Measurements from ENCODE around the gene GAA. TPM values are rescaled to one million over a fixed set of nuclear protein-coding genes. Genes with fewer than 3 reads are reported as not detected.

GAA gene
- total and polyA plus RNA-seq, 4 donors = 13.3 to 58.1 (median 36.5) TPM

GRCh38 chr17:80122926-80123505, 21.6 kb downstream of the GAA start:
- H3K9me3 ChIP-seq (ENCODE audit: control insufficient read depth, insufficient read depth, low read length) = no peaks in the 10 kb centered on the region
- peaks cover 19% of the 10 kb centered on the region for H3K36me3 ChIP-seq (ENCODE audit: control insufficient read depth, insufficient read depth, low read length)
- no peak overlapping the region for H3K27ac ChIP-seq (ENCODE audit: low read depth, low read length)
- no peak overlapping the region for H3K4me3 ChIP-seq (ENCODE audit: low read depth, low read length)
- DNase-seq (ENCODE audit: low read depth in 4 of 6, low spot score in 6 of 6) = no peak
- WGBS (ENCODE audit: insufficient coverage) = 94% methylated on average over 4 of the region's 6 CpGs
- no peaks in the 10 kb centered on the region for H3K27me3 ChIP-seq (ENCODE audit: control insufficient read depth, insufficient read depth, low read length)
- peaks cover 16% of the 10 kb centered on the region for H3K4me1 ChIP-seq (ENCODE audit: control insufficient read depth, insufficient read depth, low read length)

GRCh38 chr17:80123791-80124190, 22.4 kb downstream of the GAA start:
- DNase-seq (ENCODE audit: low read depth in 4 of 6, low spot score in 6 of 6) = no peak
- 81% methylated on average over 15 of the region's 15 CpGs for WGBS (ENCODE audit: insufficient coverage)
- peaks cover 11% of the 10 kb centered on the region for H3K36me3 ChIP-seq (ENCODE audit: control insufficient read depth, insufficient read depth, low read length)
- H3K9me3 ChIP-seq (ENCODE audit: control insufficient read depth, insufficient read depth, low read length) = no peaks in the 10 kb centered on the region
- no peak overlapping the region for H3K4me3 ChIP-seq (ENCODE audit: low read depth, low read length)
- no peaks in the 10 kb centered on the region for H3K27me3 ChIP-seq (ENCODE audit: control insufficient read depth, insufficient read depth, low read length)
- peaks cover 15% of the 10 kb centered on the region for H3K4me1 ChIP-seq (ENCODE audit: control insufficient read depth, insufficient read depth, low read length)
- H3K27ac ChIP-seq (ENCODE audit: low read depth, low read length) = no peak overlapping the region

DNA sequence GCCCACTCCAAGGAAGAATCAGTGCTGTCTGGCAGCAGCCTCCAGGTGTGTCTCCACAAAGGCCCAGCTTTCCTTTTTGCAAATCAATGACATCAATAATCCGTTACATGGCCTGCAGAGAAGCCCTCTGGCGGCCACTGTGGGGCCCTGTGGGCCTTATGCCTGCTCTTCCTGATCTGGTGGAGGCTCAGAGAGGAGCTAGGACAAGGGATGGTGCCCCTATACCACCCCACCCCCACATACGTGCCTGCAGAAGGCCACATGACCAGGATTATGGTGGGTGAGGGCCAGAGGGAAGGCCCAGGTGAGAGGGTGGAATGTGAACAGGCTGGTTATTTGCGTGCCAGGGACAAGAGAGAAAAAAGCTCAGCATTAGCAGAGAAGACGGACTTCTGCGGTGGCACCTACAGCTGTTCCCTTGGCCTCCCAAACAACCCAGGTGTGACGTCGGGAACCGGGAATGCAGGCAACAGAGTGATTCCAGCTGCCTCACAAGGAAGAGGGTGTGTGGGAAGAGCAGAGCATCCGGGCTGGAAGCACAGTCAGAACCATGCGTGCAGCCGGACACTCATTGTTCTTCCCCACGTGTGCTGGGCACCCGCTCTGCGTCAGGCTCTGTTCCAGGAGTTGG, 23.1 kb downstream of the GAA start:
- no peaks in the 10 kb centered on the region for H3K27me3 ChIP-seq (ENCODE audit: control insufficient read depth, insufficient read depth, low read length)
- H3K36me3 ChIP-seq (ENCODE audit: control insufficient read depth, insufficient read depth, low read length) = peaks cover 4% of the 10 kb centered on the region
- H3K4me3 ChIP-seq (ENCODE audit: low read depth, low read length) = no peak overlapping the region
- peak in 2 of 6 donors; percentile 37 to 77 for DNase-seq (ENCODE audit: low read depth in 4 of 6, low spot score in 6 of 6)
- H3K9me3 ChIP-seq (ENCODE audit: control insufficient read depth, insufficient read depth, low read length) = no peaks in the 10 kb centered on the region
- WGBS (ENCODE audit: insufficient coverage) = 76% methylated on average over 8 of the region's 15 CpGs
- peaks cover 8% of the 10 kb centered on the region for H3K4me1 ChIP-seq (ENCODE audit: control insufficient read depth, insufficient read depth, low read length)
- no peak overlapping the region for H3K27ac ChIP-seq (ENCODE audit: low read depth, low read length)

DNA sequence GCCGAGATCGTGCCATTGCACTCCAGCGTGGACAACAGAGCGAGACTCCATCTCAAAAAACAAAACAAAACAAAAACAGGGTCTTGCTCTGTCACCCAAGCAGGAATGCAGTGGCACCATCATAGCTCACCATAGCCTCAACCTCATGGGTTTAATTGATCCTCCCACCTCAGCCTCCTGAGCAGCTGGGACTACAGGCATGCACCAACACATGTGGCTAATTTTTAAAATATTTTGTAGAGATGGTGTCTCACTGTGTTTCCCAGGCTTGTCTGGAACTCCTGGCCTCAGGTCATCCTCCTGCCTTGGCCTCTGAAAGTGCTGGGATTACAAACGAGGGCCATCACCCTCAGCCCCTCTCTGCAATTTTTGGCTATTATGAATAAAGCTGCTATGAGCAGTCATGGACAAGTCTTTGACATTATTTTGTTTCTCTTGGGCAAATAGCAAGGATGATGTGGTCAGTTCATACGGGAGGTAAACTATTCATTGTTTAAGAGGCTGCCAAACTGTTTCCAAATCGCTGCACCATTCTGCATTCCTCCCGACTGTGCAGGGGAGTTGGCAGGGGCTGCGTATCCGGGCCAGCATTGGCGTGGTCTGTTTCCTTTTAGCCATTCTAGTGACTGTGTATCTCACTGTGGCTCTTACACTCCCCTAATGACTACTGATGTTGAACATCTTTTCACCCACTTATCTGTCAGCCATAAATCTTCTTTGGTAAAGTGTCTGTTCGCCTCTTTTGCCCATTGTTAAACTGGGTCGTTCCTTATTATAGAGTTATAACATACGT, 24.5 kb downstream of the GAA start:
- Histone ChIP-seq H3K4me3 (ENCODE audit: low read depth, low read length) (no peak overlapping the region), H3K36me3 (ENCODE audit: control insufficient read depth, insufficient read depth, low read length) (no peaks in the 10 kb centered on the region), H3K4me1 (ENCODE audit: control insufficient read depth, insufficient read depth, low read length) (peaks cover 6% of the 10 kb centered on the region), H3K27me3 (ENCODE audit: control insufficient read depth, insufficient read depth, low read length) (no peaks in the 10 kb centered on the region), H3K9me3 (ENCODE audit: control insufficient read depth, insufficient read depth, low read length) (no peaks in the 10 kb centered on the region), H3K27ac (ENCODE audit: low read depth, low read length) (no peak overlapping the region)
- DNase-seq (ENCODE audit: low read depth in 4 of 6, low spot score in 6 of 6) = peak in 1 of 6 donors; percentile 25
- 42% methylated on average over 4 of the region's 14 CpGs for WGBS (ENCODE audit: insufficient coverage)

GRCh38 chr17:80126449-80126715, 25.0 kb downstream of the GAA start:
- H3K27me3 ChIP-seq (ENCODE audit: control insufficient read depth, insufficient read depth, low read length) = no peaks in the 10 kb centered on the region
- H3K36me3 ChIP-seq (ENCODE audit: control insufficient read depth, insufficient read depth, low read length) = no peaks in the 10 kb centered on the region
- DNase-seq (ENCODE audit: low read depth in 4 of 6, low spot score in 6 of 6) = no peak
- H3K9me3 ChIP-seq (ENCODE audit: control insufficient read depth, insufficient read depth, low read length) = no peaks in the 10 kb centered on the region
- H3K4me1 ChIP-seq (ENCODE audit: control insufficient read depth, insufficient read depth, low read length) = peaks cover 6% of the 10 kb centered on the region
- H3K4me3 ChIP-seq (ENCODE audit: low read depth, low read length) = no peak overlapping the region
- WGBS (ENCODE audit: insufficient coverage) = 72% methylated on average over 2 of the region's 3 CpGs
- H3K27ac ChIP-seq (ENCODE audit: low read depth, low read length) = no peak overlapping the region

DNA sequence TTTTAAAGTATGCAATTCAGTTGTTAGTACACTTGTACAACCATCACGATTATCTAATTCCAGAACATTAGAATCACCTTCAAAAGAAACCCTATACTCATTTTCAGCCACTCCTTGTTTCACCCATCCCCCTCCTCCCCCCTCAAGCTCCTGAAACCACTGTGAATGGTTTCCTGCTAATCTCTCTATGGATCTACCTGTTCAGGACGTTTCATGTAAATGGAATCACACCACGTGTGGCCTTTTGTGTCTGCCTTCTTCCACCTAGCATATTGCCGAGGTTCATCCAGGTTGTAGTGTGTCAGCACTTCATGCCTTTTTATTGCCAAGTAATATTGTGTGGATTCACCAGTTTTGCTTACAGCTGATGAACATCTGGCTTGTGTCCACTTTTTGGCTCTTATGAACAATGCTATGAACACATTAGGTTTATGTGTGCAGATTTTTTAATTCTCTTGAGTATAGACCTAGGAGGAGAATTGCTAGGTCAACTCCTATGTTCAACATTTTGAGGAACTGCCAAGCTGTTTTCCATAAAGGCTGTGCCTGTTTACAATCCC, 27.7 kb downstream of the GAA start:
- H3K27me3 ChIP-seq (ENCODE audit: control insufficient read depth, insufficient read depth, low read length) = no peaks in the 10 kb centered on the region
- DNase-seq (ENCODE audit: low read depth in 4 of 6, low spot score in 6 of 6) = peak in 1 of 6 donors; percentile 13
- no peak overlapping the region for H3K4me3 ChIP-seq (ENCODE audit: low read depth, low read length)
- H3K9me3 ChIP-seq (ENCODE audit: control insufficient read depth, insufficient read depth, low read length) = no peaks in the 10 kb centered on the region
- no peak overlapping the region for H3K27ac ChIP-seq (ENCODE audit: low read depth, low read length)
- H3K36me3 ChIP-seq (ENCODE audit: control insufficient read depth, insufficient read depth, low read length) = peaks cover 11% of the 10 kb centered on the region
- 44% methylated on average over 3 of the region's 4 CpGs for WGBS (ENCODE audit: insufficient coverage)
- H3K4me1 ChIP-seq (ENCODE audit: control insufficient read depth, insufficient read depth, low read length) = peaks cover 4% of the 10 kb centered on the region

- no peaks in the 10 kb centered on the region for H3K4me1 ChIP-seq (ENCODE audit: control insufficient read depth, insufficient read depth, low read length)
- no peak for DNase-seq (ENCODE audit: low read depth in 4 of 6, low spot score in 6 of 6)
- H3K27ac ChIP-seq (ENCODE audit: low read depth, low read length) = no peak overlapping the region
- H3K4me3 ChIP-seq (ENCODE audit: low read depth, low read length) = no peak overlapping the region
- no peaks in the 10 kb centered on the region for H3K9me3 ChIP-seq (ENCODE audit: control insufficient read depth, insufficient read depth, low read length)
- no peaks in the 10 kb centered on the region for H3K27me3 ChIP-seq (ENCODE audit: control insufficient read depth, insufficient read depth, low read length)
- WGBS (ENCODE audit: insufficient coverage) = 75% methylated on average over 2 of the region's 3 CpGs
- H3K36me3 ChIP-seq (ENCODE audit: control insufficient read depth, insufficient read depth, low read length) = peaks cover 26% of the 10 kb centered on the region
Measured at GRCh38 chr17:80130992-80131391, 29.6 kb downstream of the GAA start.

DNA sequence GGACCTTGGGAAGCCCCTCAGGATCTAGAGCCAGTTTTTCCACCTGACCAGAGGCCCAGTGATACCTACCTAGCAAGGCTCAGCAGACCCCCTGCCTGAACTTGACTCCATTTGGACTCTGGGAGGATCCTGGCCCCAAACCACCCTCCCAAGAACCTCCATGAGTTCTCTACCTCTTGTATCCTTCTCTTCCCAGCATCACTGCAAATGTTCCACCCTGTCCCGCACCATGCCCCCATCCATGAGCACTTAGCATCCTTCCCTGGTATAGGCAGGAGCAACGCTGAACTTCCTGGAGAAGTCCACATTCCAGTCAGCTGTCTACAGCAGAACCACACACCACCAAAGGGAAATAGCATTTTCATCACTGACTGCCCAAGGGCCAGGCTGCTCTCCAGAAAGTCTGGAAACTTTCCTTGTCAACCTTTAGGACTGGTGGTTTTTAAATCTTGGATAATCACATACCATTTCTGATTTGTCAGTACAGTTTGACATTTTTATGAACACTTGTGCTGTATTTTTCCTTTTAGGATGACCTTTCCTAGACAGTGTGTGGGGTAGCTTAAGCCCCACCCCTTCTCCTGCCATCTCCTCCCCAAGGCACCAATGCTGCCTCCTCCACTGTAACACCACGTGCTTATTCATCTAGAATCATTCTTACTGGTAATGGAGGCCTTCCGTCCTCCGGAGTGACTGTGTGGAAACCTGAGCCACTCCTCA, 31.7 kb downstream of the GAA start:
- H3K27me3 ChIP-seq (ENCODE audit: control insufficient read depth, insufficient read depth, low read length) = no peaks in the 10 kb centered on the region
- DNase-seq (ENCODE audit: low read depth in 4 of 6, low spot score in 6 of 6) = no peak
- H3K9me3 ChIP-seq (ENCODE audit: control insufficient read depth, insufficient read depth, low read length) = no peaks in the 10 kb centered on the region
- peaks cover 42% of the 10 kb centered on the region for H3K36me3 ChIP-seq (ENCODE audit: control insufficient read depth, insufficient read depth, low read length)
- no peak overlapping the region for H3K27ac ChIP-seq (ENCODE audit: low read depth, low read length)
- 93% methylated on average over 5 of the region's 5 CpGs for WGBS (ENCODE audit: insufficient coverage)
- no peak overlapping the region for H3K4me3 ChIP-seq (ENCODE audit: low read depth, low read length)
- no peaks in the 10 kb centered on the region for H3K4me1 ChIP-seq (ENCODE audit: control insufficient read depth, insufficient read depth, low read length)

GRCh38 chr17:80133626-80133970, 32.2 kb downstream of the GAA start:
- no peak for DNase-seq (ENCODE audit: low read depth in 4 of 6, low spot score in 6 of 6)
- whole genome bisulfite sequencing (ENCODE audit: insufficient coverage) = 98% methylated on average over 6 of the region's 6 CpGs
- H3K9me3 ChIP-seq (ENCODE audit: control insufficient read depth, insufficient read depth, low read length) = no peaks in the 10 kb centered on the region
- peaks cover 47% of the 10 kb centered on the region for H3K36me3 ChIP-seq (ENCODE audit: control insufficient read depth, insufficient read depth, low read length)
- H3K27ac ChIP-seq (ENCODE audit: low read depth, low read length) = no peak overlapping the region
- H3K4me1 ChIP-seq (ENCODE audit: control insufficient read depth, insufficient read depth, low read length) = no peaks in the 10 kb centered on the region
- H3K27me3 ChIP-seq (ENCODE audit: control insufficient read depth, insufficient read depth, low read length) = no peaks in the 10 kb centered on the region
- no peak overlapping the region for H3K4me3 ChIP-seq (ENCODE audit: low read depth, low read length)
